COLO829 (cell line): ENCODE results near the gene METRNL.
"Not testable (repeated sequence)": the region's sequence is repeated elsewhere in the genome, so short reads cannot be mapped to it uniquely, and the experiment has no call there.

ENCODE experiments used
- DNase-seq: peaks from one replicate; pipeline ENCODE4 v3.0.0; 2012; ENCODE audit warnings: low spot score

The METRNL gene

DNA sequence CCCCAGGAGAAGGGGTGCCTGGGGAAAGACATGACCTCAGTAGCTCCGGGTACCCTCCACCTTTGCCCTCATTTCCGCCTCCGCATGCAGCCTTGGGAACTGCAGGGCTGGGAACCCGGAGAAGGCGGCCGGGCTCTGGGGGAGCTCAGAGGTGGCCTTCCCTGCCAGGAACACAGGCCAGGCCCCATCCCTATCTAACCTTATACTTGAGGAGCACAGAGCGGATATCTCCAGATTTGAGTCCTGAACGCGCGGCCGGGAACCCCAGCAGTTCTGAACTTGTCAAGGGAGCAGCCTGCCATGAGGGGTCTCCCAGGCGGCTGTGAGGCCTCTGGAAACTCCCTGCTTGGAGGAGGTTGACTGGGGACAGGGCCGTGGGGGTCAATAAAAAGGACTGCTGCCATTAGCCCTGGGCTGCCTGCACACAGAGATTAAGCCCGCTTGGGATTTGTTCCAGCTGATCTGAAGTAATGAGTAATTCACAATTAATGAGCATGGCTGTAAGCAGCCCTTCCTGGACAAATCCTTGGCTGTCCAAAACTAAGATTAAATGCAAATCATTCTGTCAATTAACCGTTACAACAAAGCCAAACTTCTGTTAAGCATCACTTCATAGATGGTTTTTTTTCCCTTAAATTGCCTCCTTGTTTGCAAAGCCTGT is 26.3 kb upstream of the METRNL start:
- DNase-seq: peak; percentile 6

DNA sequence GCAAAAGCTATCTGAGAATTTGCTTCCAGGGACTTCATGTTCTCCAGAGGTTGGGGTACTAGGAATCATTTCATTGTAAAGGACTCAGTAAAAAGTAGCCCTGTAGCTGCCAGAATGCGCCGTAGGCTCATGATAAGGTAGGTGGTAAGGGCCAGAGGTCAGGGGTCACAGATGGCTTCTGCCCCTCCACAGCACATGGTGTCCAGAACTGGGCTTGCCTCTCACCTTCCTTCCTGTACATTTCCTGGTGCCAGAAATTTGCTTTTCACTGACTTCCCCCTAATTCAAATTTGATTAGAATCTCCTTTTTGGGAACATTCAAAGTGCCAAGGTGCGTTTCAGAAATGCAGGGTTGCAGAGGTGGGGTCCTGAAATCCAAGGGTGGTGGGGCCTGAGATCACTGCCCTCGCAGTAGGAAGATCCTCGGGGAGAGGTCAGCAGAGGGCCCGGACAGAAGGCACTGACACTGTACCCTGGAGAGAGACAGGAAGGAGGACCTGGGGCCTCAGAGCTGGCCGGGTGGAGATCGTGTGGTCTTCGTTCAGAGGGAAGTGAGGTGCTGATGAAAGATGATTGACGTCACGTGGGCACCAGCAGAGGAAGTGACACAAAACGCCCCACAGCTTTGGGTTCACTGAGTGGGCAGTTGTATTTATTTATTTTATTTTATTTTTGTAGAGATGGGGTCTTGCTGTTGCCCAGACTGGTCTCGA is 25.5 kb upstream of the METRNL start:
- no peak for DNase-seq

DNA sequence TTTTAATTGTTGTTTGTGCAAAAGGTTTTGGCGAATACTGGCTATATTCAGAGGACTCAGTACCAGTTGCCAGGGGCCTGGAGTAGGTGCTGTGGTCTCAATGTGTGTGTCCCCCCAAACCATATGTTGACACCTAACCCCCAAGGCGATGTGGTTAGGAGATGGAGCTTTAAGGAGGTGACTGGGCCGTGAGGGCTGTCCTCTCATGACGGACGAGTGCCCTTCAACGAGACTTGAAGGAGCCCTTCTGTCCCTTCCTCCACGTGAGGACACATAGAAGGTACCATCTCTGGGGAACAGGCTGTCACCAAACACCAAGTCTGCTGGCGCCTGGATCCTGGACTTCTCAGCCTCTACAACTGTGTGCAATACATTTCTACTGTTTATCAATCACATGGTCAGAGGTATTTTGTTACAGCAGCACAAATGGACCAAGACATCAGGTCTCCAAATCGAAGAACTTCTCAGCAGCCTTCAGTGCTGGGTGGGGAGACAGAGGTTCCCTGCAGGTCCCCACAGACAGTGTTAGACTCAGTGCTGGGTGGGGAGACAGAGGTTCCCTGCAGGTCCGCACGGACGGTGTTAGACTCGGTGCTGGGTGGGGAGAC is 24.8 kb upstream of the METRNL start:
- DNase-seq: no peak

DNA sequence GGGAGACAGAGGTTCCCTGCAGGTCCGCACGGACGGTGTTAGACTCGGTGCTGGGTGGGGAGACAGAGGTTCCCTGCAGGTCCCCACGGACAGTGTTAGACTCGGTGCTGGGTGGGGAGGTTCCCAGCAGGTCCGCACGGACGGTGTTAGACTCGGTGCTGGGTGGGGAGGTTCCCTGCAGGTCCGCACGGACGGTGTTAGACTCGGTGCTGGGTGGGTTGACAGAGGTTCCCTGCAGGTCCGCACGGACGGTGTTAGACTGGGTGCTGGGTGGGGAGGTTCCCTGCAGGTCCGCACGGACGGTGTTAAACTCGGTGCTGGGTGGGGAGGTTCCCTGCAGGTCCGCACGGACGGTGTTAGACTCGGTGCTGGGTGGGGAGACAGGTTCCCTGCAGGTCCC is 24.2 kb upstream of the METRNL start:
- not testable (repeated sequence) for DNase-seq

DNA sequence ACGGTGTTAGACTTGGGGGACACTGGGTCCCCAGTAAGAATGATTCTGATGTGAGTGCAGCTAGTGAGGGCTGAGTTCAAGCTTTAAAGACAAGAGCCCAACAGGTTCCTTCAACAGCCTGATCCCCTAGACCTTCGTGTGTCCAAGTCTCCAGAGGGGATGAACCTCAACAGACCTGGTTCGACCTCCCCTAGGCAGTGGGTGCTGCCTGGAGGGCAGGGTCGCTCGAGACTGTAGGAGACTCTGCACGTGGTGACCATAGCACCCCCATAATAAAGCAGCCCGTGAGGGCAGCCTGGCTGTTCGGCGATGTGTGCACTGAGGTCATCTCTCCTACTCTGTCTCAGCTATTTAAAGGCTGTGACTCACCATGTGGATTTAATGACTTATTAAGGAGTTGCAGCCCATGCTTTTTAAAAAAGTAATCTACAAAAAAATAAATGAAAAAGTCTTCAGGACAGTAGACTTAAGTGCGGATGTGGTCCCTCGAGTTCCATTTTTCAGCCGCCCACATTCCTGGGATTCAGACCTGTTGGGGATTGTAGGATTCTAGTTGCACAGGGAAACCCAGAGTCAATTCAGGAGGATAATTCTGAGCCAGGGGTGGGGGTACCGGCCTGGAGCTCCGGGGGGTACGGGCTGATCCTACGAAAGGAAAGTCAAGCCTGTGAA is 23.4 kb upstream of the METRNL start:
- DNase-seq: peak; percentile 39

DNA sequence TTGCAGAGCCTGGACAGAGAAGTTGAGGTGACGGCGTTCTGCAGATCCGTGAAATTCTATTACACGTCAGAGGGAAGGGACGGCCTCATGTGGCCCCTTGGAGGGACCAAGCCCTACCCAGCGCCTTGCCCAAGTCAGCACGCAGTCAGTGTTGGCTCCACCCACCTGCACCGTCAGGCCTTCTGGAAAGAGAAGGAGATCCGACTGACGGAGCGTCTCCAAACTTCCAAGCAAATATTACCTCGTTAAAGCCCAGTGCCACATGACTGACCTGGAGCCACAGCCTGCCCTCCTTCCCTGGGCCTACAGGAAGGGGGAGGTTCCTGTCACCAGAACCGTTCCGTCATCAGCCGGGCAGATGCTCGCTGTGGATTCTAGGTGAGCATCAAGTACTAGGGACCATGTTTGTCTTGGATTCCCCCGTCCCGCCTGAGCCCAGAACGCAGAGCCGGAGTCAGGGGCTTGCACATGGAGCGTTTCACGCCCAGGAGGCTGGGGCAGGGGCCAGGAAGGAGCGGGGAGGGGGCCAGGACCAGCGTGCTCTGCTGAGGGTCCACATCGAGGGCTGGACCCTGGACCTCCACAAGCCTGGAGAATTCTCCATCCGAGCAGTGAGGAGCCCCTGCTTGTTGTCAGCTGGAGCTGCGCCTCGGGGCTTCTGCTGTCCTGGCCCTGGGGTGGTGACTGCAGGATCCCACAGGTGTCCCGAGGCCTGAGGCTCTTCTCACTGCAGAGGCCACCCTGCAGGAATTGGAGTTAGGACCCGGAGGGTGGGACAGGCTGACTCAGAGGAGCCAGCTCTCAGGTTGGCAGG is 22.6 kb upstream of the METRNL start:
- DNase-seq: no peak

DNA sequence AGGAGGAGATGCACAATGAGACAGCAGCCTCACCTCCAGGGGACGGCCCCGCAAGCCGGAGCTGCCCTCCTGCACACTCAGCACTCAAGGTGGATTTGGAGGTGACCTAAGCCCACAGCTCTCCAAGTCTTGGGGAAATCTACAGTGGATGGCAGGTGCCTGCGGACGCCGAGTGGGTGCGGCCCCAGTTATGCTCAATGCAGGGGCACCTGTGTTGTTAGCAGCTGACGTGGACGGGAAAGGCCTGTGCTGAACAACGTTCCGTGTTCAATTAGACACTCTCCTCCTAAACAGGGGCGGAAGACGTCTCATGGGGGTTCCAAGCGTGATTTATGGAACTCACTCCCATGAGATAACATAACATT is 22.0 kb upstream of the METRNL start:
- no peak for DNase-seq

DNA sequence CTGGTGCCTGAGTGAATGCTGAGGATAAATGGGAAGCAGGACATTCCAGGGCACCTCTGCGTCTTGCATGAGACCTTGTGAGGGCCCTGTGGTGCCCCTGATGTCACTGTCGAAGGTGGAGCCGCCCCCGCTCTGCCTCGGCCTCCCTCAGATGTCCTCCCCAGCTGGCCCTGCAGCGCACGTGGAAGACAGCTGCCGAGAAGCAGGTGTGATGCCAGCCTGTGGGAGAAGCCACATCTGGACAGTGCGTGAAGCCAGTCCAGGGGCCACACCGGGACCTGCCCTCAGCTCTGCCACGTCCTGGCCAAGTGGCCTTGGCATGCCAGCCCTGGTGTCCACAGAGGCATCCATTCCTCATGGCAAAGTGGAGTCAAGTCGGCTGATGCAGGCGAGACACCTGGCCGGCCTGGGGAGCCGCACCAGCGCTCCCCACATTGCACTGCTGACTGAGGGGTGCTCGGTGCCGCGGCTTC is 21.6 kb upstream of the METRNL start:
- no peak for DNase-seq

DNA sequence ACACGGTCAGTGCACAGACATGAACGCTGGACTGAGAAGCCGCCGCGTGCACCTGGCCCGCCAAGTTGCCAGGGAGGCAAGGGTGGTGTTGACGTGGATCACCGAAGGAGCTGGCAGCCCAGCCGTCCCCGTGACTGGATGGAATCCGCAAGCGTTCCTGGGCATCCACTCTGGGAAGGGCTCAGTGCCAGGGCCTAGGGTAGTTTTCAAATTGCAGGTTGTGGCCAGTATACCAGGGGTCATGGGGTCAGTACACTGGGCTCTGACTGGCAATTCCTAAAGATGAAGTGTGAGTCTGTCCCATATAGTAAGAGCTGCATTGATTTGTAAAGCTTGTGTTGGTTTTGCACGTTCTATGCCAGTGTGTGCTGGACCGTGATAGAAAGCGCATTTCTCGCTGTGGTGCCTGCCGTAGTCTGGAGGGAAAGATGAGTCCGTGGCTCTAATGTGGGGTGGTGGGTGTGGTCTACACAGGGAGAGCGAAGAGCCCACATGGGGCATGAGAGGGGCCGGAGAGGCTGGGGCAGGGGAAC is 21.1 kb upstream of the METRNL start:
- DNase-seq: no peak

DNA sequence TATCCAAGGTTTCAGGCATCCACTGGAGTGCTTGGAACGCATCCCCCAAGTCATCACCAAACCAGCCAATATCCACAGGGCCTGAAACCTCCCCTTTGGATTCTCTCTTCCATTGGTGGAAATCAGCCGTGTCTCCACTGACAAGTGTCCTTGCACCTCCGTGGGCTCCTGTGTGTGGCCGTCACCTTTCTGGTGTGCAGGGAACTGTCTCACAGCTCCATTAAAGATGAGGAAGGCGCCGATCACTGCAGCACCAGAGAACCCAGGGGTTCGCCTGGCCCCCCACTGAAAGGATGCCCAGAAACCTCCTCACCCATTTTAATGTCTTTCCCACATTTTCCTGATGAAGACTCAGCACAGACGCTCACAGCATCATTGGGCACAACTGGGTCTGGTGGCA is 17.8 kb upstream of the METRNL start:
- DNase-seq: no peak

DNA sequence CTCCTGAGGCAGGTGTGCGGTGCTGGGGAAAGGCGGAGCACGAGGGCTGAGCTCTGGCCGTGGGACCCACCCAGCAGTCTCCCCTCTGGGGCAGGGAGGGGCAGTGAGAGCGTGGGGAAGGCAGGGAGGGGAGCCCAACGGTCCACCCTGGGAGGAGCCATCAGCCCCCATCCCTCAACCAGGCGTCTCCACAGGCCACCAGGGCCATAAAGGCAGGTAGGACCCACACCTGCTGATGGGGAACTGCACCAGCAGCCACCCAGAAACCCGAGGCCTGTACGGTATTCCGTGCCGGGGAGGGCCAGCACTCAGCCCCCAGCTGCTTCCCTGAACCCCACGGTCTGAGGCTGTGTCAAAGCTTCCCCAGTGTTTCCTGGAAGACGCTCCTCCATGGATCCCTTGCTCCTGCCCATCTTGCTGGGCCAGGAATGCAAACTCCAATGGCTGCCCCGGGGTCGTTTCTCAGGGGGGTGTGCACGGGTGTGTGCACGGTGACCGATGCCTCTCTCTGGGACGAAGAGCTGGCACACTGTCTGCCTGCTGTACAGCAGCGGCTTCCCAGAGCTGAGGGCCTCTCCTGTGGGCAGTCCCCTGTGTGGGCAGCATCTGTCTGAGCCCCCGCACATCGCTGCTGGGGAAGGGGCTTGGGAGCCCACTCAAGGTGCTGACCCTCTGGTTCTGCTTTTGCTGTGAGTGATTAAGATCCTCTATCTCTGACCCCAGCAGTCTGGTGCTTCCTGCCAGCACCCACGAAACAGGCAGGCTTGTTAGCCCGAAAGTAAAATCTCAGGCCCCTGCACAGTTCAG is 17.2 kb upstream of the METRNL start:
- no peak for DNase-seq

DNA sequence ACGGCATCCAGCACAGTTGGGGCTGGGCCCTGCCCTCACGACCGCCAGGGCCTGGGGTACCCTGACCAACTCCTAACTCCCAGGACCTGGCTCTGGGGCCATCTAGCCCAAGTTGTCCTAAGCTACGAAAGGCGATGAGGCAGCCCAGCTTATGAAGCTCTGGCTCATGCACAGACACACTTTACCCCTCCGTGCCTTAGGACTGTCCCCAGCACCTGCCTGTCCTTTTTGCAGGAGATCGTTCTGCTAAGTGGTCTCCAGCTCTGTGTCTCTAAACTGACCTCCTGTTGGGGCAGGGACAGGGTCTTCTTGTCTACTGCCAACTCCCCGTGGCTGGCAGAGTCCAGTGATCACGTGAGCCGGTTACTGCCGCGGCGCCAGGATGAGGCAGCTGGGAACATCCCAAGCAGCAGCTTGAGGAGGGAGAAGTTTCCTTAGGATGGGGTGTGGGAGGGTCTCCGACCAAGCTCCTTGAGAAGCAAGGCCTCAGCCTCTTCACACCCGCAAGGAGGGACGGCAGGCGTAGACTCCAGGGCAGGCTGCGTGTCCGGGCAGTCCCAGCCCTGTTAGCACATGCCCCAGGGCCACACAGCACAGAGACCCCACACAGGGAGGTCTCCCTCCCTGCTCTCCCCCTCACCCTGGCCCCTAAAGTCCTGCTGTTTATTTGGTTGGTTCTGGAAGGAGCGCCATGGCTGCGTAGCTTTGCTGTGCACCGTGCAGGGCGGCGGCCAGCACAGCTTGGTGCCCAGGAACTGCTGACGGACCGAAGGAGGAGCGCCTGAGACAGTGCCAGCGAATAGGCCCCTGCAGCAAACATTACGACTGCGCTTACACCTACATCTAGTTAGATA is 16.4 kb upstream of the METRNL start:
- no peak for DNase-seq

DNA sequence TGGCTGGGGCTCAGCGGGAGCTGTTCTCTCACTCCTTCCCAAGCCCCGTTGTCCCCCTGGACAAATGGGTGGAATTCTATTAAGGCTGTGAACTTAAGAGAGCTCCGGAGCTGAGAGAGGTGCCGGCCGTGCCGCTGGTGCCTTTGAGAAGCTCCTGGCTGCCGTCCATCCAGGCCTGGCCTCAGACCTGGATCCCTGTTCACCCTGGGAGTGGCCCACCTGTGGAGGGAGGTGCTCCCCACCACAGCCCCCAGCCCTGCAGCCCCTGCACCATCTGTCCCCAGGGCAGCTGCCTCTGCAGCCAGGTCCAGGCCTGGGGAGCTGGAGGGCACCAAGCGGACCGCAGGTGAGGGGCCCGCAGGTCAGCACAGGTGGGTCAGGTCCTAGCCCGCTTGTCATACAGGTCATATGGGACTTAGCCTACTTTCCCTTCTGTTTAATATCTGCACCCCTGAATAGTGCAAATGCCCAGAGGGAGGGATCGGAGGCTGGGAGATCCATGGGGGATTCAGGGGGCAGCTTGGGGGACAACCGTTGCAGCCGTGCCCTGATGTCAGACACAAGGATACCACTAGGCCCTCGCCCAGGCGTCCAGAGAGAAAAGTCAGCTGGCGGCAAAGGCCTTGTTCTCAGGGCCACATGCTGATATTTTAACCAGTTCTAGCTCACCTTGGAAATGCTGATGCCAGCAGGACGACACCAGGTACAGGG is 15.2 kb upstream of the METRNL start:
- no peak for DNase-seq

DNA sequence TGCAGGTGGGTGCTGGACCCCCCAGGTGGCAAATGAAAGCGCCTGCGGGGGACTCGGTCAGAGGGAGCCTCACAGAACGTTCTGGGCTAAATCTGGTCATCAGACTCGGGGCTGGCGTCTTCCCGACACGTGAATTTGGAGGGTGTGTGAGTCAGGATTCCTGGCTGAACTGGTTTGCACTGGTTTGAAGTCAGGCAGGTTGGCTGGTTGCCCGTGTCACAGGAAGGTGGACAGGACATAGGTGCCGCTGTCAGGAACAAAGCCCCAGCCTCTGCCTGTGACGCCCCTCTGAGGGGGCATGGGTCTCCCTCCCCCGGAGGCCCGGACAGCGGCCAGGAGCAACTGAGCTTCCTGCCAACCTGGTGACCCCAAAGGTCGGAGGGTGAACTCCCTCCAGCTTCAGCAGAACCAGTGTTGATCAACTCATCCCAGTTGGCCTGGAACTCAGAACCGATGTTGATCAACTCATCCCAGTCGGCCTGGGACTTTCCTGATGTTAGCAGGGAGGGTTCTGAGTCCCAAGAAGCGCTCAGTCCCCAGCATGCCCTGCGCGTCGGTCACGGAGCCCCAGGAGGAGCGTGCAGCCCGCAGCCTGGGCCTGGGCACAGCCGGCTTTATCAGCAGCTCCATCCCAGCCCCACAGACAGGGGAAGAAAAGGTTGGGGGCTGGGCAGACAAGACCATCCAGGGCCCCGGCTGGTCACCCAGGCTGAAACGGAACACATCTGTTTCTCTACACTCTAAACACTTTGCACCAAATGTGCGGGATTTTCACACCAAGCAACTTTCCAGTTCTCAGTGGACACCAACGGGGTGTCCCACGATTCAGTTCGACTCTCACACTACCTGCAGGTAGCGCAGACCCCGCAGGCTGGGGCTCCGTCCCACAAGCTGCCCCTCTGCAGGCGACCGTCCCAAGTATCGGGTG is 14.4 kb upstream of the METRNL start:
- DNase-seq: no peak

DNA sequence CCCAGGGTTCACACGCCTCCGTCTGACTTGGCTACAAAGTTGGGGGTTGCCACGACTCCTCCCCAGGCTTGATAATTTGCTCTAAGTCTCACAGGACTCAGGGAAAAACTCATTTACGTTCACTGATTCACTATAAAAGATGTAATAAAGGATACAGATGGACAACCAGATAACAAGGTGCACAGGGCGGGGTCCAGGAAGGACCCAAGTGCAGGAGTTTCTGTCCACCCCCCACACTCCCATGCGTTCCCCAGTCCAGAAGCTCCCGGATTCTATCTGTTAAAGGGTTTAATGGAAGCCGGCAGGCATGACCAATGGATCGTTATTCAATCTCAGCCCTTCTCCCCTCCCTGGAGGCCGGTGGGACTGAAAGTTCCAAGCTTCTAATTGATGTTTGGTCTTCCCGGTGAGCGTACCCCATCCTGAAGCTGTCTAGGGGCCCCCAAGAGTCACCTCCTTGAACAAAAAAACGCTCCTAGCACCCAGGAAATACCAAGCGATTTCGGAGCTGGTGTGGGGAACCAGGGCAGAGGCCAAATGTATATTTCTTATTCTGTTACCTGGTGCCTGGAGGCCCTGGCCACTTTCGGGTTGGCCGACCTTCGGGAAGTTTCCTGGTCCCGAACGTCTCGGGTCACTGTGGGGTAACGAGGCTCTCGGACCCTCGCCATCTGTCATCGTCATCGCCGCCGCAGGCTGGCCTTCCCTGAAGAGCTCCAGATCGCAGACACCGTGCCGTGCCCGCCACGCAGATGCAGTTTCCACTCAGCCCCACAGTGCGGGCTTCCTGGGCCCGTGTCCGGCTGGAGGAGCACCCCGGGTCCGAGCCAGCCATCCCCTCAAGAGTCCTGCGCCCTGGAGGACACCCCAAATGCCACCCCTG is 13.5 kb upstream of the METRNL start:
- no peak for DNase-seq

DNA sequence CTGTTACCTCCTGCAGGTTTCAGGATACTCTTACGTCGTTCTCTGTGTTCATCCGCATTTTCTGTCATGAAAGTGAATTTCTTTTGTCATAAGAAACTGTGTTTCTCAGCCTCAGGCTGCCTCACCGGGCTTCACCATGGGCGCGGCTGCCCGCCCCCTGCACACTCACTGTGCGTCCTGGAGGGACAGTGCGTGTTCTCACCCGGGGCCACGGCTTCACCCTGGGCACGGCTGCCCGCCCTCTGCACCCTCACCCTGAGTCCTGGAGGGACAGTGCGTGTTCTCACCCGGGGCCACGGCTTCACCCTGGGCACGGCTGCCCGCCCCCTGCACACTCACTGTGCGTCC is 12.9 kb upstream of the METRNL start:
- DNase-seq: not testable (repeated sequence)

DNA sequence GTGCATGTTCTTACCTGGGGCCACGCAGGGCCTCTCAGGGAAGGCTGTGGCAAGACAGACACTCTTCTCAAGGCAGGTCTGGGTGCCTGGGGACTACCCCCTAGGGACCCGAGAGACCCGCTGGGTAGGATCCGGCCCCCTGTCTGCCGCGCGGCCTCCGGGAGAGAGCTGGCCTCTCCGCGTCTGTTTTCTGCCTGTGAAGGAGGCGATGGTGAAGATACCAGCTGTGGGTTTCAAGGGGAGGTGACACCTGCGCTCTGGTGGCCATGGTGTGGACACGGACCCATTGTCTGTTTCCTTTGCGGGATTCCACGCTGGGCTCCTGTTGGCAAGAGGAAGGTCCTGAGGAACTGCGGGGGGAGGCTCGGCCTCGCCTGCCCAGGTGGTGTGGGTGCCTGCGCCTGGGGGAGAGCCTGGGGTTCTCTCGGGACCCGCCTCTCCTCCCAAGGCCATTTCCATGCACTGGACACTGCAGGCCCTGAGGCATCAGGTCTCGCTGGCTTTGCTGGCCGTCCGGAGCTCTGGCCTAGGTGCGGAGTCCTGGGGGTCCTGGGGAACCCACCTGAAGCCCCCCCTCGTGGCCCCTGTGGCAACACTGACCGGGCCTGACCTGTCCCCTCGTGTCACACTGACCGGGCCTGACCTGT is 12.2 kb upstream of the METRNL start:
- DNase-seq: no peak
